ENCODE results near the gene ZNF71. TPM values are rescaled to one million over a fixed set of nuclear protein-coding genes. Genes with fewer than 3 reads are reported as not detected.

ZNF71 gene
- total RNA-seq (7.7 and 9.2 TPM in 2 replicates), polyA plus RNA-seq (4.3 and 4.5 TPM in 2 replicates), polyA minus RNA-seq (ENCODE audit: low replicate concordance) (6.0 and 9.2 TPM in 2 replicates)
- 4.4 and 5.2 TPM in 2 replicates for polyA plus RNA-seq (2012)

- Histone ChIP-seq H3K4me3 (replicated peaks in 1 of 4; ENCODE audit: control extremely low read depth in 1 of 4, insufficient read depth in 1 of 4, low read depth in 3 of 4, low read length in 4 of 4) (peak within 1 kb of the TSS; percentile 65 to 99 (median 96)), H3K27ac (ENCODE audit: insufficient read depth, low read length) (peak within 1 kb of the TSS; percentile 22), H3K9me3 (ENCODE audit: control insufficient read depth, insufficient read depth, low read depth, low read length) (no peaks in the 10 kb centered on the region), H2AFZ (ENCODE audit: low read length) (peak within 1 kb of the TSS; percentile 96), H3K27me3 (ENCODE audit: control insufficient read depth, insufficient read depth, low read length) (no peaks in the 10 kb centered on the region), H3K9ac (ENCODE audit: insufficient read depth, low read length) (peak within 1 kb of the TSS; percentile 56), H3K79me2 (ENCODE audit: control insufficient read depth, insufficient read depth, low read length) (peaks cover 15% of the 10 kb centered on the region), H3K4me2 (ENCODE audit: extremely low read depth, insufficient read depth, low read length) (peak within 1 kb of the TSS; percentile 97), H3K36me3 (ENCODE audit: control insufficient read depth, insufficient read depth, low read length) (no peaks in the 10 kb centered on the region), H3K4me1 (ENCODE audit: control insufficient read depth, extremely low read depth, insufficient read depth, low read length) (no peaks in the 10 kb centered on the region), H4K20me1 (ENCODE audit: control insufficient read depth, extremely low read depth, insufficient read depth, low read length) (no peaks in the 10 kb centered on the region)
- TF ChIP-seq EZH2 (IDR thresholded peaks at IDR 0.05; ENCODE audit: low read length, missing control alignments): no peak
- no peak for TF ChIP-seq CTCF (conservative IDR thresholded peaks at IDR 0.05 in 1 of 2, IDR thresholded peaks at IDR 0.05 in 1 of 2; ENCODE audit: low read depth in 1 of 2, low read length in 2 of 2)
- DNase-seq (ENCODE audit: low read depth in 2 of 2): peak; percentile 82 to 86
Measured at GRCh38 chr19:56594783-56595547, at the start of gene ZNF71. ZNF71 (plus strand) TSS chr19:56595302; CDS start chr19:56601559, 6,257 bp downstream.

- no peaks in the 10 kb centered on the region for H3K79me2 ChIP-seq (ENCODE audit: control insufficient read depth, insufficient read depth, low read length)
- no peak overlapping the region for H3K4me2 ChIP-seq (ENCODE audit: extremely low read depth, insufficient read depth, low read length)
- no peak overlapping the region for H3K9ac ChIP-seq (ENCODE audit: insufficient read depth, low read length)
- no peak overlapping the region for H3K27ac ChIP-seq (ENCODE audit: insufficient read depth, low read length)
- no peak for DNase-seq (ENCODE audit: low read depth in 2 of 2)
- TF ChIP-seq EZH2 (IDR thresholded peaks at IDR 0.05; ENCODE audit: low read length, missing control alignments): no peak
- peak in 1 of 2 donors; percentile 17 for TF ChIP-seq CTCF (conservative IDR thresholded peaks at IDR 0.05 in 1 of 2, IDR thresholded peaks at IDR 0.05 in 1 of 2; ENCODE audit: low read depth in 1 of 2, low read length in 2 of 2)
- H4K20me1 ChIP-seq (ENCODE audit: control insufficient read depth, extremely low read depth, insufficient read depth, low read length): no peaks in the 10 kb centered on the region
- no peaks in the 10 kb centered on the region for H3K4me1 ChIP-seq (ENCODE audit: control insufficient read depth, extremely low read depth, insufficient read depth, low read length)
- peaks cover 11% of the 10 kb centered on the region for H3K36me3 ChIP-seq (ENCODE audit: control insufficient read depth, insufficient read depth, low read length)
- no peak overlapping the region for H3K4me3 ChIP-seq (replicated peaks in 1 of 4; ENCODE audit: control extremely low read depth in 1 of 4, insufficient read depth in 1 of 4, low read depth in 3 of 4, low read length in 4 of 4)
- no peak overlapping the region for H2AFZ ChIP-seq (ENCODE audit: low read length)
- H3K9me3 ChIP-seq (ENCODE audit: control insufficient read depth, insufficient read depth, low read depth, low read length): no peaks in the 10 kb centered on the region
- H3K27me3 ChIP-seq (ENCODE audit: control insufficient read depth, insufficient read depth, low read length): no peaks in the 10 kb centered on the region
Measured at GRCh38 chr19:56547535-56547934, 47.6 kb upstream of the ZNF71 start.

- Histone ChIP-seq H2AFZ (ENCODE audit: low read length) (no peak overlapping the region), H3K27me3 (ENCODE audit: control insufficient read depth, insufficient read depth, low read length) (no peaks in the 10 kb centered on the region), H3K79me2 (ENCODE audit: control insufficient read depth, insufficient read depth, low read length) (no peaks in the 10 kb centered on the region), H3K36me3 (ENCODE audit: control insufficient read depth, insufficient read depth, low read length) (peaks cover 8% of the 10 kb centered on the region), H3K9me3 (ENCODE audit: control insufficient read depth, insufficient read depth, low read depth, low read length) (peaks cover 2% of the 10 kb centered on the region), H4K20me1 (ENCODE audit: control insufficient read depth, extremely low read depth, insufficient read depth, low read length) (no peaks in the 10 kb centered on the region), H3K4me3 (replicated peaks in 1 of 4; ENCODE audit: control extremely low read depth in 1 of 4, insufficient read depth in 1 of 4, low read depth in 3 of 4, low read length in 4 of 4) (no peak overlapping the region), H3K9ac (ENCODE audit: insufficient read depth, low read length) (no peak overlapping the region), H3K4me1 (ENCODE audit: control insufficient read depth, extremely low read depth, insufficient read depth, low read length) (no peaks in the 10 kb centered on the region), H3K27ac (ENCODE audit: insufficient read depth, low read length) (no peak overlapping the region), H3K4me2 (ENCODE audit: extremely low read depth, insufficient read depth, low read length) (no peak overlapping the region)
- TF ChIP-seq CTCF (conservative IDR thresholded peaks at IDR 0.05 in 1 of 2, IDR thresholded peaks at IDR 0.05 in 1 of 2; ENCODE audit: low read depth in 1 of 2, low read length in 2 of 2) (no peak), EZH2 (IDR thresholded peaks at IDR 0.05; ENCODE audit: low read length, missing control alignments) (no peak)
- DNase-seq (ENCODE audit: low read depth in 2 of 2): peak in 1 of 2 donors; percentile 10
Measured at GRCh38 chr19:56554272-56554869, 40.7 kb upstream of the ZNF71 start.

Measured in fibroblast of lung (primary cell).